Measurements from ENCODE around the gene ZC2HC1B. TPM values are rescaled to one million over a fixed set of nuclear protein-coding genes. Genes with fewer than 3 reads are reported as not detected.
"Not testable (repeated sequence)": the region's sequence is repeated elsewhere in the genome, so short reads cannot be mapped to it uniquely, and the experiment has no call there.

ZC2HC1B gene
- polyA plus RNA-seq, 1 donor from 2014 or later, result not detected

- H3K4me3 Mint-ChIP-seq, H3K9me3 Mint-ChIP-seq, H3K27me3 Mint-ChIP-seq, H3K27ac Mint-ChIP-seq: not testable (repeated sequence)
- H3K4me1 Mint-ChIP-seq, result peaks cover 8 to 21% (median 9%) of the 10 kb centered on the region in 3 donors
- peaks cover 46% of the 10 kb centered on the region for H3K36me3 Mint-ChIP-seq
These were observed 12.6 kb upstream of the ZC2HC1B start for GRCh38 chr6:143851706-143852105.

DNA sequence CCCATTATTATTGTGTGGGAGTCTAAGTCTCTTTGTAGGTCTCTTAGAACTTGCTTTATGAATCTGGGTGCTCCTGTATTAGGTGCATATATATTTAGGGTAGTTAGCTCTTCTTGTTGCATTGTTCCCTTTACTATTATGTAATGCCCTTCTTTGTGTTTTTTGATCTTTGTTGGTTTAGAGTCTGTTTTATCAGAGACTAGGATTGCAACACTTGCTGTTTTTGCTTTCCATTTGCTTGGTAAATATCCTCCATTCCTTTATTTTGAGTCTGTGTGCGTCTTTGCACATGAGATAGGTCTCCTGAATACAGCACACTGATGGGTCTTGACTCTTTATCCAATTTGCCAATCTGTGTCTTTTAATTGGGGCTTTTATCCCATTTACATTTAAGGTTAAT lies 9.2 kb upstream of the ZC2HC1B start:
- peaks cover 57% of the 10 kb centered on the region for H3K36me3 Mint-ChIP-seq
- not testable (repeated sequence) for H3K27ac Mint-ChIP-seq, H3K9me3 Mint-ChIP-seq, H3K4me3 Mint-ChIP-seq, H3K27me3 Mint-ChIP-seq
- peaks cover 6 to 16% (median 6%) of the 10 kb centered on the region in 3 donors for H3K4me1 Mint-ChIP-seq

GRCh38 chr6:143856762-143857161 lies 7.5 kb upstream of the ZC2HC1B start:
- not testable (repeated sequence) for H3K27me3 Mint-ChIP-seq, H3K9me3 Mint-ChIP-seq, H3K4me1 Mint-ChIP-seq, H3K4me3 Mint-ChIP-seq, H3K27ac Mint-ChIP-seq
- H3K36me3 Mint-ChIP-seq, result peaks cover 51% of the 10 kb centered on the region

GRCh38 chr6:143857651-143858050 lies 6.6 kb upstream of the ZC2HC1B start:
- Mint-ChIP-seq H3K27me3 (no peaks in the 10 kb centered on the region), H3K4me3 (no peak overlapping the region), H3K9me3 (no peaks in the 10 kb centered on the region), H3K27ac (no peak overlapping the region), H3K36me3 (peaks cover 43% of the 10 kb centered on the region), H3K4me1 (peaks cover 3 to 10% (median 6%) of the 10 kb centered on the region in 3 donors)

- H3K36me3 Mint-ChIP-seq, result peaks cover 26% of the 10 kb centered on the region
- H3K27ac Mint-ChIP-seq, result no peak overlapping the region
- H3K9me3 Mint-ChIP-seq, result no peaks in the 10 kb centered on the region
- no peak overlapping the region for H3K4me3 Mint-ChIP-seq
- H3K27me3 Mint-ChIP-seq, result no peaks in the 10 kb centered on the region
- H3K4me1 Mint-ChIP-seq, result peaks cover 0 to 2% (median 0%) of the 10 kb centered on the region in 3 donors
These were observed 4.2 kb upstream of the ZC2HC1B start for GRCh38 chr6:143859891-143860660.

DNA sequence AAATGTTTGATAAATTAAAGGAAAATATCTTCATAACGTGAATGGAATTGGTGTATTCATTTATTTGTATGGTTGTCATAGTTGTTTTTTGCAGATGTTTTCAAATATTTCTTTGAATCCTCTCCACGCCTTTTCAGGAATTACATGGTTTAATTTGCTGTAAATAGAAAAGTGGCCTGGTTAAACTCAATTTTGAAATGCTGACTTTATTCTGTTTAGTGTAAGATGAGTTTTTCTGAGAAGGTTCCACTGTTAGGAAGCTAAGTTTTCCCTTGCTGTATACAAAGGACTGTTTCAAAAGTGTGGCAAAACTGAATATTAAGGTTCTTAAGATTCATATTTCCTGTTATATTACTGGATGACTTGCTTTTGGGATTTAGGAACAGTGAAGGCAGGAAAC lies 503 bp upstream of the ZC2HC1B start:
- Mint-ChIP-seq H3K27me3 (no peaks in the 10 kb centered on the region), H3K9me3 (peaks cover 0 to 4% (median 2%) of the 10 kb centered on the region in 3 donors), H3K27ac (no peak overlapping the region), H3K4me1 (no peaks in the 10 kb centered on the region), H3K4me3 (no peak overlapping the region), H3K36me3 (peaks cover 11% of the 10 kb centered on the region)

DNA sequence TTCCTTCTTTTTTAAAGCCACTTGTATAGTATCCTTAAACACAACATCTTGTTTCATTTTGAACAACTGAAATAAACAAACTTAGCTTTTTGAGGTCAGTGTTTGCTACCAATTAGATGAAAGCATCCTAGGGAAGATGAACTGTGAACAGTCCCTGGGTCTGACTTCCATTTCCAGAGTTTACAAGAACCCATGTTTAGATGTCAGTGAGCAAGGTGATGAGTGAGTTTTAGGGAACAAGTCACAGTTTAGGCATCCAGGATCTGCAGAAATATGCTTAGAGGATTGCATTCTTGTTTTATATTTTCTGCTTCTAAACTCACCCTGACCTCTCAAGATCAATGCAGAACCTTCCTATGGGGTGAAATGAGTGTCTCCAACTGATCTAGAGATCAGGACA lies 3.0 kb downstream of the ZC2HC1B start:
- Mint-ChIP-seq H3K27me3 (no peaks in the 10 kb centered on the region), H3K27ac (no peak overlapping the region), H3K4me3 (no peak overlapping the region), H3K9me3 (peaks cover 0 to 5% (median 2%) of the 10 kb centered on the region in 3 donors), H3K4me1 (no peaks in the 10 kb centered on the region), H3K36me3 (peaks cover 4% of the 10 kb centered on the region)

DNA sequence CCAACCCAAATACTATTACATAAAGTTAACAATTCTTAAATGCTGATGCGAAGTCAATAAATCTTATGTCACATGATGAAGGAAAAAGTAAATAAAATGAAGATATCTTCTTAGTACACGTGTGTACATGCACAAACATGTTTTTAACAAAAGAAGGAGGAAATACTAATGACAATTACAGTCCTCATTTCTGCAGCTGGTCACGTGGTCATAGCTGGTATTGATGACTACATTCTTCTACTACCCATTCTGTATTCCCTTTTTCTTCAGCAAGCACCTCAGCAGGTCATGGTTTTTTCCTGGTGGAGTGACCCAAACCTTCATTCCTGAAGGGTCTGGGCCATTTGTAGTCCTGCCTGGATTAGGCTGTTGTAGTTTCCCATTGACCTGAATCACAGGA lies 4.5 kb downstream of the ZC2HC1B start:
- not testable (repeated sequence) for H3K9me3 Mint-ChIP-seq, H3K27me3 Mint-ChIP-seq, H3K36me3 Mint-ChIP-seq, H3K4me1 Mint-ChIP-seq, H3K4me3 Mint-ChIP-seq, H3K27ac Mint-ChIP-seq

DNA sequence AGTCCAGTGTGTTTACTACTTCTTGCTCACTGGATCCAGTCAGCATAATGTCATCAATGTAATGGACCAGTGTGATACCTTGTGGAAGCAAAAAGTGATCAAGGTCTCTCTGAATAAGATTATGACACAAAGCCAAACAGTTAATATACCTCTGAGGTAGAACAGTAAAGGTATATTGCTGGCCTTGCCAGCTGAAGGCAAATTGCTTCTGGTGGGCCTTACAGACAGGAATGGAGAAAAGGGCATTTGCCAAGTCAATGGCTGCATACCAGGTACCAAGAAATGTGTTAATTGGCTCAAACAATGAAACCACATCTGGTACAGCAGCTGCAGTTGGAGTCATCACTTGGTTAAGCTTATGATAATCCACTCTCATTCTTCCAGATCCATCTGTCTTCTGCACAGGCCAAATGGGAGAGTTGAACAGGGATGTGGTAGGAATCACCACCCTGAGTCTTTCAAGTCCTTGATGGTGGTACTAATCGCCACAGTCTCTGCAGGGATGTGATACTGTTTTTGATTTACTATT lies 7.0 kb downstream of the ZC2HC1B start:
- not testable (repeated sequence) for H3K4me3 Mint-ChIP-seq, H3K36me3 Mint-ChIP-seq, H3K27ac Mint-ChIP-seq, H3K27me3 Mint-ChIP-seq
- H3K9me3 Mint-ChIP-seq, result peaks cover 0 to 13% (median 8%) of the 10 kb centered on the region in 3 donors
- peaks cover 0 to 10% (median 6%) of the 10 kb centered on the region in 3 donors for H3K4me1 Mint-ChIP-seq

DNA sequence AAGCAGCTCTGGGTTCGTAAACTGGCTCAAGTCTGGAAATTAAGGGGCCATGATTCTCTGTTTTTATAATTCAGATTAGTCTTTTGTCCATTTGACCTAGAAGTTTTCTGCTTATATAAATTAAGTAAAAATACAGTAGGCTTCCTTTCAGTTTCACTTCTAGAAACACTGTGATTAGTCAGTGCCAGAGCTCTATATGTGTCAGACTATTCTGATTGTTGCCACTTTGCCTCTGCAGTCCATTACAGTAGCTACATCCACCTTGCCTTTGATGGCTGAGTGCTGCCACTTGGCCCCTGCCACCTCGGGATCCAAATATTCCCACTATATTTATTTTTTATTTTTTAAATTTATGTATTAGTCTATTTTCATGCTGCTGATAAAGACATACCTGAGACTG lies 7.9 kb downstream of the ZC2HC1B start:
- Mint-ChIP-seq H3K9me3 (peaks cover 0 to 14% (median 8%) of the 10 kb centered on the region in 3 donors), H3K36me3 (peaks cover 2% of the 10 kb centered on the region), H3K4me3 (no peak overlapping the region), H3K27ac (no peak overlapping the region), H3K27me3 (no peaks in the 10 kb centered on the region), H3K4me1 (peaks cover 0 to 10% (median 6%) of the 10 kb centered on the region in 3 donors)

DNA sequence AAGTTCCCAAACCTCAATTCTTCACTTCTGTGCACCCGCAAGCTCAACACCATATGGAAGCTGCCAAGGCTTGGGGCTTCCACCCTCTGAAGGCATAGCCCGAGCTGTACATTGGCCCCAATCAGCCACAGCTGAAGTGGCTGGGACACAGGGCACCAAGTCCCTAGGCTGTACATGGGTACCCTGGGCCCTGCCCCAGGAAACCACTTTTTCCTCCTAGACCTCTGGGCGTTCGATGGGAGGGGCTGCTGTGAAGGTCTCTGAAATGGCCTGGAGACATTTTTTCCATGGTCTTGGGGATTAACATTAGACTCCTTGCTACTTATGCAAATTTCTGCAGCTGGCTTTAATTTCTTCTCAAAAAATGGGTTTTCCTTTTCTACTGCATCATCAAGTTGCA lies 9.3 kb downstream of the ZC2HC1B start:
- peaks cover 0 to 13% (median 8%) of the 10 kb centered on the region in 3 donors for H3K9me3 Mint-ChIP-seq
- H3K4me1 Mint-ChIP-seq, result peaks cover 0 to 10% (median 6%) of the 10 kb centered on the region in 3 donors
- H3K36me3 Mint-ChIP-seq, H3K27me3 Mint-ChIP-seq: not testable (repeated sequence)
- peak overlapping the region in 1 of 3 donors; percentile 9 for H3K27ac Mint-ChIP-seq
- H3K4me3 Mint-ChIP-seq, result peak overlapping the region in 1 of 4 donors; percentile 39

- H3K27ac Mint-ChIP-seq, result not testable (repeated sequence)
These were observed 10.2 kb downstream of the ZC2HC1B start for GRCh38 chr6:143874503-143874902.

GRCh38 chr6:143877584-143878271 lies 13.5 kb downstream of the ZC2HC1B start:
- peaks cover 4 to 15% (median 7%) of the 10 kb centered on the region in 3 donors for H3K9me3 Mint-ChIP-seq
- no peak overlapping the region for H3K4me3 Mint-ChIP-seq
- no peak overlapping the region for H3K27ac Mint-ChIP-seq
- H3K36me3 Mint-ChIP-seq, result peaks cover 2% of the 10 kb centered on the region
- H3K4me1 Mint-ChIP-seq, result peaks cover 0 to 7% (median 5%) of the 10 kb centered on the region in 3 donors
- no peaks in the 10 kb centered on the region for H3K27me3 Mint-ChIP-seq

More at GRCh38 chr6:143874503-143874902, 10.2 kb downstream of the ZC2HC1B start:
- Mint-ChIP-seq H3K4me1 (peaks cover 0 to 10% (median 6%) of the 10 kb centered on the region in 3 donors), H3K4me3 (peak overlapping the region in 1 of 4 donors; percentile 19), H3K9me3 (peaks cover 4 to 15% (median 10%) of the 10 kb centered on the region in 3 donors)
- not testable (repeated sequence) for H3K27me3 Mint-ChIP-seq, H3K36me3 Mint-ChIP-seq

- Mint-ChIP-seq H3K27me3 (no peaks in the 10 kb centered on the region), H3K36me3 (peaks cover 2% of the 10 kb centered on the region), H3K27ac (no peak overlapping the region), H3K4me1 (peaks cover 0 to 6% (median 3%) of the 10 kb centered on the region in 3 donors), H3K4me3 (no peak overlapping the region), H3K9me3 (peaks cover 4 to 15% (median 7%) of the 10 kb centered on the region in 3 donors)
These were observed 14.0 kb downstream of the ZC2HC1B start for GRCh38 chr6:143878272-143878760.

DNA sequence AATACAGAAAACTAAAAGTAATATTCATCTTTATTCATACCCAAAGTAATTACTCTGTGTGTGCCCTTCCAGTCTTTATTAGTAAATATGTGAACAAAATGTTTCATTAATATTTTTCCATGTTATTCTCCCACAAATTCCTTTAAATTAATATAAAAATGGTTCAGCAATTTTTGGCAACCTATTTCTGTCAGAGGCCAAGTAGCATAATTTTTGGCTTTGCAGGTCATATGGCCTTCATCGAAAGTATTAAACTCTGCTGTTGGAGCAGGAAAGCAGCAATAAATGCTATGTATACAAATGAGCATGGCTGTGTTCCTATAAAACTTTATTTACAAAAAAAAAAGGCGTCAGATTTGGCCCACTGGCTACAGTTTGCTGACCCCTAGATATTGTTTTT lies 16.1 kb downstream of the ZC2HC1B start:
- Mint-ChIP-seq H3K36me3 (peaks cover 2% of the 10 kb centered on the region), H3K27me3 (no peaks in the 10 kb centered on the region), H3K4me3 (no peak overlapping the region), H3K9me3 (peaks cover 4 to 8% (median 7%) of the 10 kb centered on the region in 3 donors), H3K27ac (no peak overlapping the region), H3K4me1 (peaks cover 0 to under 1% (median 0%) of the 10 kb centered on the region in 3 donors)
